H1 (cell line): ENCODE data around the gene NUMB. TPM values are rescaled to one million over a fixed set of nuclear protein-coding genes. Genes with fewer than 3 reads are reported as not detected.
A peak's percentile ranks its signal among the peaks of the same experiment; 100 is the strongest.

Experiments
- CTCF ChIA-PET: fragments of 300-600 bp; sonication (Branson Sonifier 250); formaldehyde crosslinking; loops from one replicate; lab custom pipeline; 2021; ENCODE audit not compliant: partially characterized antibody; lab: Charles Lee
- POLR2A ChIA-PET: fragments of 300-600 bp; sonication (Branson Sonifier 250); formaldehyde crosslinking; loops from one replicate; lab custom pipeline; 2021; ENCODE audit warnings: inconsistent platforms; ENCODE audit not compliant: partially characterized antibody; lab: Charles Lee
- DNase-seq, 2 experiments: peaks; one replicate each; pipeline versions ENCODE4 v3.0.0 to v3.0.0-alpha.2; 2010 to 2022; ENCODE audit warnings: low spot score in 2 of 2, low read depth in 1 of 2, mixed read lengths in 1 of 2
- FAIRE-seq: peaks from 2 replicates; lab custom pipeline; 2011; peaks lifted over from hg19 to GRCh38; lab: Jason Lieb, UNC
- H2AFZ ChIP-seq: 2 replicates; pipeline ENCODE4 v1.8.1; 2012; ENCODE audit warnings: low read length, inconsistent platforms
- H2AK5ac ChIP-seq: 2 replicates; pipeline ENCODE4 v1.6.1; 2013; ENCODE audit warnings: low read depth, low read length
- H2BK120ac ChIP-seq: replicated peaks from 2 replicates; pipeline ENCODE3; 2013; ENCODE audit warnings: low read depth, low read length, inconsistent platforms
- H2BK12ac ChIP-seq: 2 replicates; pipeline ENCODE4 v1.6.1; 2013; ENCODE audit warnings: low read depth, low read length
- H2BK15ac ChIP-seq: 2 replicates; pipeline ENCODE4 v1.6.1; 2013; ENCODE audit warnings: low read length
- H2BK20ac ChIP-seq: 2 replicates; pipeline ENCODE4 v1.6.1; 2013; ENCODE audit warnings: low read length
- H2BK5ac ChIP-seq: 2 replicates; pipeline ENCODE4 v1.6.1; 2013; ENCODE audit warnings: low read depth, low read length
- H3K14ac ChIP-seq: 2 replicates; pipeline ENCODE4 v1.6.1; 2013; ENCODE audit warnings: inconsistent platforms; ENCODE audit not compliant: insufficient read length
- H3K18ac ChIP-seq: 2 replicates; pipeline ENCODE4 v1.6.1; 2013; ENCODE audit warnings: low read length; ENCODE audit errors: extremely low read depth
- H3K23ac ChIP-seq: 2 replicates; pipeline ENCODE4 v1.6.1; 2013; ENCODE audit warnings: inconsistent platforms; ENCODE audit not compliant: insufficient read length
- H3K23me2 ChIP-seq: 2 replicates; pipeline ENCODE4 v1.6.1; 2013; ENCODE audit warnings: low read depth, low read length
- H3K27ac ChIP-seq: 2 replicates; pipeline ENCODE4 v1.6.1; 2011; ENCODE audit warnings: low read depth, low read length, inconsistent platforms
- H3K27me3 ChIP-seq, 4 experiments: replicated peaks in 1 of 4; 1 replicate in 1 of 4; 2 replicates in 3 of 4; pipeline versions ENCODE4 v1.6.1 to v1.8.1; 2011 to 2013; ENCODE audit warnings: low read length in 3 of 4, mild to moderate bottlenecking in 3 of 4, inconsistent platforms in 2 of 4, mixed read lengths in 2 of 4, moderate library complexity in 1 of 4; ENCODE audit not compliant: control insufficient read depth in 3 of 4, insufficient read depth in 3 of 4; ENCODE audit errors: extremely low read depth in 1 of 4
- H3K36me3 ChIP-seq, 4 experiments: 2 replicates each; pipeline versions ENCODE4 v1.6.1 to v1.8.1; 2011 to 2013; ENCODE audit warnings: mild to moderate bottlenecking in 4 of 4, low read length in 3 of 4, moderate library complexity in 2 of 4, control low read depth in 1 of 4, inconsistent platforms in 1 of 4; ENCODE audit not compliant: insufficient read depth in 4 of 4, control insufficient read depth in 2 of 4
- H3K4ac ChIP-seq: replicated peaks from 2 replicates; pipeline ENCODE3; 2013; ENCODE audit warnings: low read length, low read depth, mixed read lengths, inconsistent platforms; ENCODE audit not compliant: insufficient read length
- H3K4me1 ChIP-seq, 4 experiments: replicated peaks in 1 of 4; 1 replicate in 1 of 4; 2 replicates in 3 of 4; pipeline versions ENCODE4 v1.6.1 to v1.8.1; 2011 to 2013; ENCODE audit warnings: low read length in 3 of 4, inconsistent platforms in 2 of 4, mixed read lengths in 1 of 4; ENCODE audit not compliant: insufficient read depth in 4 of 4, control insufficient read depth in 3 of 4
- H3K4me2 ChIP-seq, 2 experiments: 2 replicates each; pipeline versions ENCODE4 v1.6.1 to v1.8.1; 2011 to 2013; ENCODE audit warnings: low read depth in 2 of 2, low read length in 2 of 2, control low read depth in 1 of 2, inconsistent platforms in 1 of 2, mild to moderate bottlenecking in 1 of 2; ENCODE audit not compliant: insufficient read depth in 1 of 2
- H3K4me3 ChIP-seq, 4 experiments: fragments of 200-600, 300-600 bp in 1 of 4; sonication (generic), shearing (Covaris generic), sonication (Bioruptor Twin) in 1 of 4; 2 replicates each; pipeline versions ENCODE4 v1.5.1 to v1.8.1; 2011 to 2016; ENCODE audit warnings: low read length in 4 of 4, low read depth in 3 of 4, control low read depth in 2 of 4, inconsistent platforms in 2 of 4, mild to moderate bottlenecking in 2 of 4, mixed read lengths in 1 of 4, moderate library complexity in 1 of 4; ENCODE audit not compliant: insufficient read depth in 2 of 4; ENCODE audit errors: extremely low read depth in 1 of 4
- H3K56ac ChIP-seq: replicated peaks from 2 replicates; pipeline ENCODE3; 2013; ENCODE audit warnings: low read depth, mild to moderate bottlenecking, mixed read lengths, low read length, inconsistent platforms; ENCODE audit not compliant: insufficient read length
- H3K79me1 ChIP-seq: 2 replicates; pipeline ENCODE4 v1.6.1; 2013; ENCODE audit warnings: low read depth, low read length, control low read depth
- H3K79me2 ChIP-seq, 2 experiments: 2 replicates each; pipeline versions ENCODE4 v1.6.1 to v1.8.1; 2012 to 2013; ENCODE audit warnings: low read length in 2 of 2, mild to moderate bottlenecking in 2 of 2, inconsistent platforms in 1 of 2; ENCODE audit not compliant: insufficient read depth in 2 of 2, control insufficient read depth in 1 of 2
- H3K9ac ChIP-seq, 4 experiments: replicated peaks in 1 of 4; 1 replicate in 1 of 4; 2 replicates in 3 of 4; pipeline versions ENCODE4 v1.6.1 to v1.8.1; 2011 to 2013; ENCODE audit warnings: low read depth in 3 of 4, low read length in 3 of 4, control low read depth in 2 of 4, mild to moderate bottlenecking in 2 of 4, moderate library complexity in 2 of 4, inconsistent platforms in 1 of 4; ENCODE audit errors: extremely low read depth in 1 of 4
- H3K9me3 ChIP-seq, 2 experiments: 2 replicates each; pipeline versions ENCODE4 v1.6.1 to v1.8.1; 2012 to 2013; ENCODE audit warnings: mild to moderate bottlenecking in 2 of 2, moderate library complexity in 2 of 2, control low read depth in 1 of 2, inconsistent platforms in 1 of 2, low read depth in 1 of 2, low read length in 1 of 2, mixed read lengths in 1 of 2; ENCODE audit not compliant: insufficient read depth in 2 of 2
- H4K20me1 ChIP-seq, 2 experiments: replicated peaks in 1 of 2; 2 replicates each; pipeline versions ENCODE3 to v1.8.1; 2011 to 2013; ENCODE audit warnings: inconsistent platforms in 2 of 2, low read length in 2 of 2, mild to moderate bottlenecking in 1 of 2; ENCODE audit not compliant: insufficient read depth in 2 of 2, control insufficient read depth in 1 of 2
- H4K5ac ChIP-seq: 2 replicates; pipeline ENCODE4 v1.6.1; 2013; ENCODE audit warnings: low read length, low read depth, mixed read lengths, inconsistent platforms; ENCODE audit not compliant: insufficient read length
- H4K8ac ChIP-seq: 2 replicates; pipeline ENCODE4 v1.8.0; 2013; ENCODE audit warnings: mild to moderate bottlenecking, moderate library complexity, low read length, inconsistent platforms; ENCODE audit not compliant: insufficient read depth; ENCODE audit errors: extremely low read depth
- H4K91ac ChIP-seq: replicated peaks from 2 replicates; pipeline ENCODE3; 2013; ENCODE audit warnings: low read length, mixed read lengths, inconsistent platforms; ENCODE audit not compliant: insufficient read length
- CTCF ChIP-seq, 3 experiments: IDR thresholded peaks; 1 replicate in 2 of 3; 2 replicates in 1 of 3; pipeline versions ENCODE4 v1.5.1 to v1.6.1; 2011; ENCODE audit warnings: low read length in 3 of 3, mild to moderate bottlenecking in 3 of 3, inconsistent platforms in 2 of 3, low read depth in 1 of 3, moderate library complexity in 1 of 3; ENCODE audit not compliant: insufficient read depth in 1 of 3; ENCODE audit errors: control extremely low read depth in 1 of 3
- SP1 ChIP-seq: IDR thresholded peaks from 2 replicates; pipeline ENCODE4 v1.6.1; 2011; ENCODE audit warnings: low read depth, low read length
- WGBS, 2 experiments: shearing (Covaris generic) in 1 of 2; methylation state at CpG; one replicate each; pipeline versions ENCODE4 v1.1.6 to v1.1.7; 2013 to 2015; ENCODE audit warnings: low lambda C conversion rate in 2 of 2, mixed read lengths in 2 of 2, inconsistent platforms in 1 of 2, low coverage in 1 of 2, missing lambda C conversion rate in 1 of 2; ENCODE audit not compliant: insufficient replicate concordance in 2 of 2, insufficient coverage in 1 of 2, insufficient read length in 1 of 2; ENCODE audit errors: extremely low coverage in 1 of 2, missing lambda C conversion rate in 1 of 2; 5-methylcytosine and 5-hydroxymethylcytosine counted together
- polyA plus RNA-seq, 7 experiments: library from polyadenylated mRNA; depleted of rRNA in 3 of 7; stranded (reverse) in 5 of 7; unstranded in 2 of 7; fragments of >200 nt in 5 of 7; fragments of 200-250 nt in 2 of 7; gene quantifications; 1 replicate in 5 of 7; 2 replicates in 1 of 7; 4 replicates in 1 of 7; pipeline versions ENCODE4 v1.2.1 to v1.2.3, GENCODE V29; 2011 to 2013; ENCODE audit warnings: missing spikeins in 2 of 7, mixed read lengths in 2 of 7
- total RNA-seq: library from RNA; stranded (reverse); fragmentation: NEBNext Ultra II Directional; extraction: Animal tissue kit (Norgen Biotek cat#: 25700); gene quantifications from 2 replicates; pipeline ENCODE4 v1.2.1, GENCODE V29; 2021

The NUMB gene
- total and polyA plus RNA-seq, 2 of the 8 experiments (the other 6 are each of a cell fraction or from before 2014, with no cell fraction given) = 54.3 to 78.1 TPM

- Histone ChIP-seq H3K56ac (peak overlapping the region; percentile 12), H3K4me2 (peak overlapping the region; percentile 73 to 82), H2BK12ac (no peak overlapping the region), H3K23ac (no peak overlapping the region), H2BK5ac (no peak overlapping the region), H4K8ac (0 out of 2 replicates have a peak overlapping the region, but pooled peaks have one; percentile 57), H4K5ac (no peak overlapping the region), H3K14ac (no peak overlapping the region), H2BK15ac (no peak overlapping the region), H3K4ac (no peak overlapping the region), H3K9ac (peak overlapping the region in 3 of 4 experiments; percentile 62 to 67 (median 65); a peak in 5 of 7 replicates), H4K91ac (no peak overlapping the region), H3K4me3 (peak overlapping the region; percentile 80 to 97 (median 88)), H3K36me3 (no peaks in the 10 kb centered on the region), H3K4me1 (peaks cover 0 to 7% (median 3%) of the 10 kb centered on the region in 4 experiments; a peak in 3 of 7 replicates), H3K79me2 (peaks cover 3 to 49% of the 10 kb centered on the region in 2 experiments; a peak in 3 of 4 replicates), H3K27me3 (no peaks in the 10 kb centered on the region), H3K9me3 (no peaks in the 10 kb centered on the region), H3K27ac (no peak overlapping the region), H3K79me1 (peaks cover 2% of the 10 kb centered on the region; the same call in 1 of the 2 replicates), H3K23me2 (peaks cover 5% of the 10 kb centered on the region), H3K18ac (no peak overlapping the region), H2BK120ac (no peak overlapping the region), H2AFZ (no peak overlapping the region), H2BK20ac (no peak overlapping the region), H2AK5ac (no peak overlapping the region), H4K20me1 (no peaks in the 10 kb centered on the region)
- FAIRE-seq (no peak), DNase-seq (peak in 1 of 2 experiments; percentile 67)
- 6% methylated on average over 24 of the region's 24 CpGs; no CpG with 5 or more reads in 1 of the 2 experiments for whole genome bisulfite sequencing, 2 experiments
- ChIA-PET POLR2A (interaction anchor here (0.7 to 1.8 kb wide), 7 partner anchors 8 to 416 kb away, joined by 3 to 5 read pairs (median 3); no protein-coding TSS in a partner anchor), CTCF (interaction anchor here (0.9 to 1.5 kb wide), 3 partner anchors 15 to 225 kb away, joined by 3 to 5 read pairs (median 5); no protein-coding TSS in a partner anchor)
- TF ChIP-seq CTCF (IDR thresholded peaks at IDR 0.05; ENCODE audit: control extremely low read depth in 1 of 3, insufficient read depth in 1 of 3, low read depth in 1 of 3, low read length in 3 of 3) (no peak), SP1 (no peak)
These were observed 1.1 kb downstream of the NUMB start for GRCh38 chr14:73457041-73457923.
